Inflammatory macrophage treated with lipopolysaccharide for 4 hours (primary cell): ENCODE data around the gene ST14.
"Not testable (repeated sequence)": the region's sequence is repeated elsewhere in the genome, so short reads cannot be mapped to it uniquely, and the experiment has no call there.

Experiments
- DNase-seq: peaks from one replicate; pipeline ENCODE4 v3.0.0-alpha.2; 2020

The ST14 gene

DNA sequence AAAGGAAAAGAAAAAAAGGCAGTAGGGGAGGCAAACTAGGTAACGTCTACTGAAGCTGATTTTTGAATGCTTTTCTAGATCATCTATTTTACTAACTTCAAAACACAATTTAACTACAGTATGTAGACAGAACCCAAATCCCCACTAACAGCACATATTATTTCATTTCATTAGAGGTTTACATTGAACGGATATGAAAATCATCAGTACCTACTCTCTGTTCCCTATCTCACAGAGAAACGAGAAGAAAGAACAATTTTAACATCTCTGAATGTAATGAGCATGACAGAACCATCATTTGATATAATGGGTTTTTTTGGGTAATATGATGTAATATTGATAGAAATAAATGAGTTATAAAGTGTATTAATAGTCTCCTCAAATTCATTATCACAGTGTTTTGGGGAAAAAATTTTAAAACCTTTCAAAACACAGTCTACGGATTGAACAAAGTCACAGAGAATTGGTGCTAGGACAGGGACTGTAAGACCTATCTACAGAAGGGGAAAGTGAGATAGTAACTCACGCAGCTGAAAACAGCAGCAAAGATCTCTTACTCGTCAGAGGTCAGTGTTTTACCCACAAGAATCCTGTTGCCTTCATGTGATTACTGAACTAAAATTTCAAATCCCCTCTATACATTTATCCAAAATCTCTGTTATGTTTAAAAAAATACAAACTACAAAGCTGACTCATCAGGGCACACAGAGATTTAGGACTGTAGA lies 77.9 kb downstream of the ST14 start:
- DNase-seq, result no peak

- no peak for DNase-seq
Observed at GRCh38 chr11:130241713-130242112, 82.1 kb downstream of the ST14 start.

- DNase-seq, result peak; percentile 68
Observed at GRCh38 chr11:130243816-130244215, 84.2 kb downstream of the ST14 start.

- DNase-seq, result no peak
Observed at GRCh38 chr11:130244848-130245247, 85.3 kb downstream of the ST14 start.

- not testable (repeated sequence) for DNase-seq
Observed at GRCh38 chr11:130245375-130245774, 85.8 kb downstream of the ST14 start.

GRCh38 chr11:130246270-130246669 lies 86.7 kb downstream of the ST14 start:
- DNase-seq, result no peak

DNA sequence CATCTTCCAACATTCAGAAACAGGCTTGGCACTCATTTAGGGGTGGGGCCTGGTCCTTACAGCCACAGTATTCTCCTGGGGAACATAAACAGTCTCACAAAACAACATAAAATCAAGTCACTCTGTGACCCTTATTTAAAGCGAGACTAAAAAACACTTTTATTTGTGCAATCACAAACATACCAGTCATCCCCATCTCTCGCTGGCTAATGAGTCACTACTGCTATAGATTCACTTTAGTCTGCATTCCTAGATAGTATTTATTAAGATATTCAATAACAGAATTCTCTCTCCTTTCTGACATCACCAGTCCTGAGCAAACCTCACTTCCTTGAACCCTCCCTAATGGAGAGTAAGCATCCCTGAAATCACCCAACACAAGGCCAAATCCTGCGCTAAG lies 87.2 kb downstream of the ST14 start:
- DNase-seq, result no peak

DNA sequence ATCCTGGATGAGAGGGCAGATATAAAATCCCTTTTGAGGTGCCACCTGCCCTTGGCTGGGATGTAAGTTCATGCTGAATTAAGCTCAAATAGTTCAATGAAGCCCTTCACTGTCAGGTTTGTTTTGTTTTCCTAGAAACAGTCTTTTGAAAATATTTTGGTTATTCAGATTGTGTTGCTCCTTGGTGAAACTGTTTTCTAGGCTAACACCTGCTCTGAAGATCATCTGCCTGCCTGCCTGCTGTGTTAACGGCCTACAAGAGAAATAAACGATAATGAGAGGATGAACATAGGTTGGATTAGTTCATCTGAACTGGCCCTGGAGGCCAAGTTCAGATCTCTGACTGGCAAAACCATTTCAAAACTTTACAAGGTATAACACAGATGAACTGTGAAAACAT lies 87.7 kb downstream of the ST14 start:
- DNase-seq, result no peak

DNA sequence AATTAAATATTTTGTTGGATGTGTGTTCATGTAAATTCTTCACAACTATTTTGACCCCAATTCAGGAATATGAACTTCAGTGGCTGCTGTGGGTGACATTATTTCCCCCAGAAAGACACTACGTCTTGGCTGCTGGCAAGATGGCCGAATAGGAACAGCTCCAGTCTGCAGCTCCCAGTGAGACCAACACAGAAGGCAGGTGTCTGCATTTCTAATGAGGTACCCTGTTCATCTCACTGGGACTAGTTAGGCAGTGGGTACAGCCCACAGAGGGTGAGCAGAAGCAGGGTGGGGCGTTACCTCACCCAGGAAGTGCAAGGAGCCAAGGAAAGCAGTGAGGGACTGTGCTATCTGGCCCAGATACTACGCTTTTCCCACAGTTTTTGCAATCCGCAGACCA lies 89.8 kb downstream of the ST14 start:
- no peak for DNase-seq

DNA sequence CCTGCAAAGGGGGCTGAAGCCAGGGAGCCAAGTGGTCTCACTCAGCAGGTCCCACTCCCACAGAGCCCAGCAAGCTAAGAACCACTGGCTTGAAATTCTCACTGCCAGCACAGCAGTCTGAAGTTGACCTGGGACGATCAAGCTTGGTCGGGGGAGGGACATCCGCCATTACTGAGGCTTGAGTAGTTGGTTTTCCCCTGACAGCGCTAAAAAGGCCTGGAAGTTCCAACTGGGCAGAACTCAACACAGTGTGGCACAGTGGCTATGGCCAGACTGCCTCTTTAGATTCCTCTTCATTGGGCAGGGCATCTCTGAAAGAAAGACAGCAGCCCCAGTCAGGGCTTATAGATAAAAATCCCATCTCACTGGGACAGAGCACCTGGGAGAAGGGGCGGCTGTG lies 90.3 kb downstream of the ST14 start:
- not testable (repeated sequence) for DNase-seq

GRCh38 chr11:130251763-130252162 lies 92.2 kb downstream of the ST14 start:
- DNase-seq, result not testable (repeated sequence)
